ENCODE results near the gene IFI30. TPM values are rescaled to one million over a fixed set of nuclear protein-coding genes. Genes with fewer than 3 reads are reported as not detected.

Gene IFI30
- total RNA-seq, 1 experiment from 2014 or later = 9.1 TPM

DNA sequence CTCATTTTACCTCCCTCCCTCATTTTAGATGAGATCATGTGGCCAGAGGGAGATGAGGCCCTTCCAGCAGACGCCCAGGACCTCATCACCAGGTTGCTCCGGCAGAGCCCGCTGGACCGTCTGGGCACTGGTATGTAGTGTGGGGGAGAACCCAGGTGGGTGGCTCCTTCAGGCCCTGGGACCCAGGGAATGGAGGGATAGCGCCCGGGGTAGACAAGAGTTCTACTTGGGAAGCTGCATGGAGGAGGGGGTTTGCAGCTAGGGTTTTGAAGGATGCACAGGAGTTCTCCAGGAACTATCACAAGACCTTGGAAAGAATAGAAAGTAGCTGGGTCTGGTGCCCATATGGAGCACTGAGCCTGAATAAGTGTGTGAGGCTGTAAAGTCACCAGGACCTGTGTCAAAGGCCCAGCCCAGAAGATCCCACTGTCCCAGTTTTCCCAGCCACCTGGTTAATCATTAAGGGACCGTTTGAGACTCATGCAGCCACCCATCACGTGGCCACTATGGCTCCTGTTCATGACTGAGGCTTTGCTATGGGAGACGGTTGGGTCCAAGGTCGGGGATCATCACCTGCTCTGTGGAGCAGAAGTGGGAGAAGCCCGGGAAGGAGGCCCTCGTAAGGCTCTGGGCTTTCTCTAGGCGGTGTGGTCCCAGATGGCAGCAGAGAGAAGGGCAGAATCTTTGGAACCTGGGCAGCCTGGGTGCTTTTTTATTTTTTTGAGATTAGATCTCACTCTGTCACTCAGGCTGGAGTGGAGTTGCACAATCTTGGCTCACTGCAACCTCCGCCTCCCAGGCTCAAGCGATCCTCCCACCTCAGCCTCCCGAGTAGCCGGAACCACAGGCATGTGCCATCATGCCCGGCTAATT, 37.7 kb upstream of the IFI30 start:
- Mint-ChIP-seq H3K36me3 (ENCODE audit: insufficient read depth, unreplicated experiment) (peaks cover 19% of the 10 kb centered on the region), H3K4me3 (ENCODE audit: unreplicated experiment) (no peak overlapping the region), H3K9me3 (ENCODE audit: unreplicated experiment) (no peaks in the 10 kb centered on the region), H3K27me3 (ENCODE audit: insufficient read depth, unreplicated experiment) (no peaks in the 10 kb centered on the region), H3K4me1 (ENCODE audit: insufficient read depth, unreplicated experiment) (no peaks in the 10 kb centered on the region), H3K27ac (ENCODE audit: low read depth, unreplicated experiment) (no peak overlapping the region)
- ChIA-PET CTCF (interaction anchor here (0.7 kb wide), 1 partner anchor 70 kb away, joined by 3 read pairs; no protein-coding TSS in a partner anchor), POLR2A (interaction anchor here (0.6 to 1.0 kb wide), 2 partner anchors 16 to 23 kb away, joined by 3 read pairs; no protein-coding TSS in a partner anchor)
- intact Hi-C loops (cut with micrococcal nuclease) = no loop called here
- TF ChIP-seq, protein P1, sequence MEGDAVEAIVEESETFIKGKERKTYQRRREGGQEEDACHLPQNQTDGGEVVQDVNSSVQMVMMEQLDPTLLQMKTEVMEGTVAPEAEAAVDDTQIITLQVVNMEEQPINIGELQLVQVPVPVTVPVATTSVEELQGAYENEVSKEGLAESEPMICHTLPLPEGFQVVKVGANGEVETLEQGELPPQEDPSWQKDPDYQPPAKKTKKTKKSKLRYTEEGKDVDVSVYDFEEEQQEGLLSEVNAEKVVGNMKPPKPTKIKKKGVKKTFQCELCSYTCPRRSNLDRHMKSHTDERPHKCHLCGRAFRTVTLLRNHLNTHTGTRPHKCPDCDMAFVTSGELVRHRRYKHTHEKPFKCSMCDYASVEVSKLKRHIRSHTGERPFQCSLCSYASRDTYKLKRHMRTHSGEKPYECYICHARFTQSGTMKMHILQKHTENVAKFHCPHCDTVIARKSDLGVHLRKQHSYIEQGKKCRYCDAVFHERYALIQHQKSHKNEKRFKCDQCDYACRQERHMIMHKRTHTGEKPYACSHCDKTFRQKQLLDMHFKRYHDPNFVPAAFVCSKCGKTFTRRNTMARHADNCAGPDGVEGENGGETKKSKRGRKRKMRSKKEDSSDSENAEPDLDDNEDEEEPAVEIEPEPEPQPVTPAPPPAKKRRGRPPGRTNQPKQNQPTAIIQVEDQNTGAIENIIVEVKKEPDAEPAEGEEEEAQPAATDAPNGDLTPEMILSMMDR (IDR thresholded peaks at IDR 0.05; ENCODE audit: unreplicated experiment) = no peak
- BruUV-seq (replicated peaks) = no TSS peak
- peak; percentile 41 for DNase-seq (ENCODE audit: unreplicated experiment)

DNA sequence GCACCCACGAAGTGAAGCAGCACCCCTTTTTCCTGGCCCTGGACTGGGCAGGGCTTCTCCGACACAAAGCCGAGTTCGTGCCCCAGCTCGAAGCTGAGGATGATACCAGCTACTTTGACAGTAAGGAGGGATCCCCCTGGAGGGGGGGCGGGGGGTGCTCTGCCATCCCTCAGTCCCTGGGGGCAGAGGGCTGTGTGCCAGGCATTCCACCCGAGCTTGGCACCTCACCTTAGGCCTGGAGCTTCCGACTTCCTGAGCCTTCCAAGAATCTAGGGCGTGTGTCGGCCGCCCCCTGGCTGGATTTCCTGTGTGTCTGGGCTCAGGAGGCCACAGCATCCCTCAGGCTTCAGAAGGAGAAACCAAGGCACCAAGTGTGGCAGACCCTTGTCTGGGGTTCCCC, 36.4 kb upstream of the IFI30 start:
- ChIA-PET CTCF (interaction anchor here (1.5 kb wide), 2 partner anchors 23 to 26 kb away, joined by 3 to 4 read pairs; no protein-coding TSS in a partner anchor), POLR2A (interaction anchor here (0.7 kb wide), 2 partner anchors 102 to 275 kb away, joined by 3 read pairs; no protein-coding TSS in a partner anchor)
- intact Hi-C loops (cut with micrococcal nuclease) = no loop called here
- Mint-ChIP-seq H3K4me1 (ENCODE audit: insufficient read depth, unreplicated experiment) (no peaks in the 10 kb centered on the region), H3K27ac (ENCODE audit: low read depth, unreplicated experiment) (no peak overlapping the region), H3K36me3 (ENCODE audit: insufficient read depth, unreplicated experiment) (peaks cover 29% of the 10 kb centered on the region), H3K9me3 (ENCODE audit: unreplicated experiment) (no peaks in the 10 kb centered on the region), H3K4me3 (ENCODE audit: unreplicated experiment) (no peak overlapping the region), H3K27me3 (ENCODE audit: insufficient read depth, unreplicated experiment) (no peaks in the 10 kb centered on the region)
- TF ChIP-seq, protein P1 (IDR thresholded peaks at IDR 0.05; ENCODE audit: unreplicated experiment) = no peak
- DNase-seq (ENCODE audit: unreplicated experiment) = peak; percentile 18
- BruUV-seq (replicated peaks) = no TSS peak

DNA sequence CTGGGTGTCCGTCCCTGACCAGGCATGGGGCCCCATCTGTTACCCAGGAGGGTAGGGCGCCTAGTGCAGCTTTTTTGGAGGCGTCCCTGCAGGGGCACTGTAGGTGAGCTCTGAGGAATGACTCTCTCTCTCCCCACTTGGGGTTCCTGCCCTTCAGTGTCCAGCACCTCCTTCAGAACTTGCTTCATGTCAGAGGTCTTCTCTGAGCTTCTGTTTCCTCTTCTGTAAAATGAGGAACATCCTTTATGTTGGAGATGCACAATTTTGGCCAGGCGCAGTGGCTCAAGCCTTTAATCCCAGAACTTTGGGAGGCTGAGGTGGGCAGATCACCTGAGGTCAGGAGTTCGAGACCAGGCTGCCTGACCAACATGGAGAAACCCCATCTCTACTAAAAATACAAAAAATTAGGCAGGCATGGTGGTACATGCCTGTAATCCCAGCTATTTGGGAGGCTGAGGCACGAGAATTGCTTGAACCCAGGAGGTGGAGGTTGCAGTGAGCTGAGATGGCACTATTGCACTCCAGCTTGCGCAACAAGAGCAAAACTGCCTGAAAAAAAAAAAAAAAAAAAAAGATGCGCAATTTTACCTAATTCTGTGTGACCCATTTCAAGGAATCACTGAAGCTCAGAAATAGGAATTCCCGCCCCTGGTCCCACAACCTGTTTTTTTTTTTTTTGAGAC, 35.8 kb upstream of the IFI30 start:
- Mint-ChIP-seq H3K27ac (ENCODE audit: low read depth, unreplicated experiment) (no peak overlapping the region), H3K36me3 (ENCODE audit: insufficient read depth, unreplicated experiment) (peaks cover 35% of the 10 kb centered on the region), H3K9me3 (ENCODE audit: unreplicated experiment) (no peaks in the 10 kb centered on the region), H3K4me3 (ENCODE audit: unreplicated experiment) (no peak overlapping the region), H3K4me1 (ENCODE audit: insufficient read depth, unreplicated experiment) (no peaks in the 10 kb centered on the region), H3K27me3 (ENCODE audit: insufficient read depth, unreplicated experiment) (no peaks in the 10 kb centered on the region)
- ChIA-PET POLR2A (interaction anchor here (0.7 kb wide), 2 partner anchors 276 to 633 kb away, joined by 3 read pairs; no protein-coding TSS in a partner anchor), CTCF (interaction anchor here (1.5 kb wide), 3 partner anchors 14 to 26 kb away, joined by 3 to 5 read pairs (median 4); no protein-coding TSS in a partner anchor)
- no TSS peak for BruUV-seq (replicated peaks)
- intact Hi-C loops (cut with micrococcal nuclease) = no loop called here
- no peak for DNase-seq (ENCODE audit: unreplicated experiment)
- TF ChIP-seq, protein P1 (IDR thresholded peaks at IDR 0.05; ENCODE audit: unreplicated experiment) = no peak

DNA sequence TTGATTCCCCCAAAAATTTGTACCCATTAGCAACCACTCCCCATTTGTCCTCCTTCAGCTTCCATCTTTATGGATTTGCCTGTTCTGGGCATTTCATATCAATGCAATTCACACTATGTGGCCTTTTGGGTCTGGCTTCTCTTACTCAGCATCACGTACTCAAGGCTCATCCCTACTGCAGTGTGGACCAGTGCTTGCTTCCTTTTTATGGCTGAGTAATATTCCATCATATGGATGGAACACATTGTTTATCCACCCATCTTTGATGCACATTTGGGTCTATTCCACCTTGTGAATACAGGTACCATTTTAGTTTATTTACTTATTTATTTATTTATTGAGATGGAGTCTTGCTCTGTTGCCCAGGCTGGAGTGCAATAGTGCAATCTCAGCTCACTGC, 33.1 kb upstream of the IFI30 start:
- BruUV-seq (replicated peaks) = no TSS peak
- no peak overlapping the region for H3K27ac Mint-ChIP-seq (ENCODE audit: low read depth, unreplicated experiment)
- no peaks in the 10 kb centered on the region for H3K9me3 Mint-ChIP-seq (ENCODE audit: unreplicated experiment)
- DNase-seq (ENCODE audit: unreplicated experiment) = no peak
- intact Hi-C loops (cut with micrococcal nuclease) = no loop called here
- POLR2A ChIA-PET = interaction anchor here (0.6 to 2.2 kb wide), 3 partner anchors 21 to 52 kb away, joined by 3 to 11 read pairs (median 5); partner anchors contain the start of gene MPV17L2
- H3K4me3 Mint-ChIP-seq (ENCODE audit: unreplicated experiment) = no peak overlapping the region
- H3K4me1 Mint-ChIP-seq (ENCODE audit: insufficient read depth, unreplicated experiment) = no peaks in the 10 kb centered on the region
- CTCF ChIA-PET = no interaction called here
- TF ChIP-seq, protein P1 (IDR thresholded peaks at IDR 0.05; ENCODE audit: unreplicated experiment) = no peak
- no peaks in the 10 kb centered on the region for H3K27me3 Mint-ChIP-seq (ENCODE audit: insufficient read depth, unreplicated experiment)
- H3K36me3 Mint-ChIP-seq (ENCODE audit: insufficient read depth, unreplicated experiment) = peaks cover 50% of the 10 kb centered on the region
